Calu3 (cell line): Measurements from ENCODE around the gene HERC5. TPM values are rescaled to one million over a fixed set of nuclear protein-coding genes. Genes with fewer than 3 reads are reported as not detected.

Experiments
- BruUV-seq: library from RNA; stranded (reverse); fragments of 400-500 nt; replicated peaks from 2 replicates; lab custom pipeline; 2021; lab: Mats Ljungman, UMichigan
- CTCF ChIA-PET: fragments of 300-600 bp; sonication (Branson Sonifier 250); formaldehyde crosslinking; loops from one replicate; lab custom pipeline; 2022; ENCODE audit warnings: antibody characterized with exemption; lab: Charles Lee
- DNase-seq: peaks from one replicate; pipeline ENCODE4 v3.0.0; 2022
- H3K27ac Mint-ChIP-seq: one replicate; pipeline ENCODE4 v1.8.0; 2022; ENCODE audit warnings: mixed read lengths; ENCODE audit not compliant: unreplicated experiment
- H3K27me3 Mint-ChIP-seq: one replicate; pipeline ENCODE4 v1.8.0; 2022; ENCODE audit warnings: mixed read lengths; ENCODE audit not compliant: unreplicated experiment
- H3K36me3 Mint-ChIP-seq: one replicate; pipeline ENCODE4 v1.8.0; 2022; ENCODE audit warnings: mild to moderate bottlenecking, moderate library complexity, mixed read lengths; ENCODE audit not compliant: insufficient read depth, unreplicated experiment
- H3K4me1 Mint-ChIP-seq: one replicate; pipeline ENCODE4 v1.8.0; 2022; ENCODE audit warnings: mild to moderate bottlenecking, low read depth, mixed read lengths; ENCODE audit not compliant: unreplicated experiment
- H3K4me3 Mint-ChIP-seq: one replicate; pipeline ENCODE4 v1.8.0; 2022; ENCODE audit warnings: mild to moderate bottlenecking, low read depth, moderate library complexity, mixed read lengths; ENCODE audit not compliant: unreplicated experiment
- H3K9me3 Mint-ChIP-seq: one replicate; pipeline ENCODE4 v1.8.0; 2022; ENCODE audit warnings: low read depth, mixed read lengths; ENCODE audit not compliant: unreplicated experiment
- intact Hi-C: fragments of 100-400 bp; cut with micrococcal nuclease; formaldehyde crosslinking; loops from one replicate; pipeline ENCODE4 v1.10.0; 2022; ENCODE audit not compliant: unreplicated experiment
- total RNA-seq: library from RNA; stranded (reverse); gene quantifications from 2 replicates; pipeline ENCODE4 v1.2.3, GENCODE V29; 2022
- TF ChIP-seq, protein P1 (sequence below): fragments of 200-600 bp; IDR thresholded peaks from one replicate; pipeline ENCODE4 v1.8.0; 2022; ENCODE audit warnings: antibody characterized with exemption; ENCODE audit not compliant: unreplicated experiment

HERC5 gene
- total RNA-seq, 1 experiment from 2014 or later, result 20.1 TPM

DNA sequence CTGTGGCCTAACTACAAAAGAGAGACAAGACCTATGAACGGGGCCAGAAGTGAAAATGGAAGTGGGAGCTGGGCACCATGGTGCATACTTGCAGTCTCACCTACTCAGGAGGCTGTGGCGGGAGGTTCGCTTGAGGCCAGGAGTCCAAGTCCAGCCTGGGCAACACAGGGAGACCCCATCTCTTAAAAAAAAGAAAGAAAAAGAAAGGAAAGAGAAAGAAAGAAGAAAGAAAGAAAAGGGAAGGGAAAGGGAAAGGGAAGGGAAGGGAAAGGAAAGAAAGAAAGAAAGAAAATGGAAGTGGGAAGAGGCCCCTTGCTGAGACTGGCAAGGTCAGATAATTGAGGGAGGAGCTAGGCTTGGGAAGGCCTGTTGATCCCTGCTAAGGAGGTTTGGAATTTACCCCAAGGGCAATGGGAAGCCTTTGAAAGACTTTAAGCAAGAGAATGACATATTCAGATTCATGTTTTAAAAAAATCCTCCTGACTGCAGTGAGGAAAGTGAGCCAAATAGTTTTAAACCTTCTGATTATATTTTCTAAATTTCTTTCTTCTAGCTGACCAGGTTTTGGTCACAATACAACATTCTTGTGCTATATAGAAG is 17.7 kb upstream of the HERC5 start:
- Mint-ChIP-seq H3K4me3 (no peak overlapping the region), H3K27ac (no peak overlapping the region), H3K36me3 (peaks cover 5% of the 10 kb centered on the region), H3K4me1 (no peaks in the 10 kb centered on the region), H3K27me3 (no peaks in the 10 kb centered on the region), H3K9me3 (no peaks in the 10 kb centered on the region)
- TF ChIP-seq, protein P1, sequence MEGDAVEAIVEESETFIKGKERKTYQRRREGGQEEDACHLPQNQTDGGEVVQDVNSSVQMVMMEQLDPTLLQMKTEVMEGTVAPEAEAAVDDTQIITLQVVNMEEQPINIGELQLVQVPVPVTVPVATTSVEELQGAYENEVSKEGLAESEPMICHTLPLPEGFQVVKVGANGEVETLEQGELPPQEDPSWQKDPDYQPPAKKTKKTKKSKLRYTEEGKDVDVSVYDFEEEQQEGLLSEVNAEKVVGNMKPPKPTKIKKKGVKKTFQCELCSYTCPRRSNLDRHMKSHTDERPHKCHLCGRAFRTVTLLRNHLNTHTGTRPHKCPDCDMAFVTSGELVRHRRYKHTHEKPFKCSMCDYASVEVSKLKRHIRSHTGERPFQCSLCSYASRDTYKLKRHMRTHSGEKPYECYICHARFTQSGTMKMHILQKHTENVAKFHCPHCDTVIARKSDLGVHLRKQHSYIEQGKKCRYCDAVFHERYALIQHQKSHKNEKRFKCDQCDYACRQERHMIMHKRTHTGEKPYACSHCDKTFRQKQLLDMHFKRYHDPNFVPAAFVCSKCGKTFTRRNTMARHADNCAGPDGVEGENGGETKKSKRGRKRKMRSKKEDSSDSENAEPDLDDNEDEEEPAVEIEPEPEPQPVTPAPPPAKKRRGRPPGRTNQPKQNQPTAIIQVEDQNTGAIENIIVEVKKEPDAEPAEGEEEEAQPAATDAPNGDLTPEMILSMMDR, result no peak
- CTCF ChIA-PET, result no interaction called here
- no TSS peak for BruUV-seq
- no peak for DNase-seq
- intact Hi-C loops, result no loop called here

DNA sequence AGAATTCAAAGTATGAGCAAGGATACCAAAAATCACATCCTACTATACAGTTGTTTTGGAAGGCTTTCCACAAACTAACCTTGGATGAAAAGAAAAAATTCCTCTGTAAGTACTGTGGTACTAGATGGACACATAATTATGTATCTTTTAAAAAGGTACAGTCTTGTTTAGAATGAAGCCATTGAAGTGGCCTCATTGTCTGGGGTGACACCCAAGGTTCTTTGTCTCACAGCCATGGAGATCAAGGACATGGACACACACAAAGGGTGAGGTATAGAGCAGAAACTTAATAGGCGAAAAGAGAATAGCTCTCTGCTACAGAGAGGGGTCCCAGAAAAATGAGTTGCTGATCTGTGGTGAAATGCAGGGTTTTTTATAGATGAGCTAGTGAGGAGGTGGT is 16.8 kb upstream of the HERC5 start:
- no peak for DNase-seq
- CTCF ChIA-PET, result no interaction called here
- BruUV-seq, result no TSS peak
- TF ChIP-seq, protein P1, result no peak
- intact Hi-C loops, result no loop called here
- Mint-ChIP-seq H3K4me3 (no peak overlapping the region), H3K27ac (no peak overlapping the region), H3K4me1 (no peaks in the 10 kb centered on the region), H3K9me3 (no peaks in the 10 kb centered on the region), H3K36me3 (peaks cover 2% of the 10 kb centered on the region), H3K27me3 (no peaks in the 10 kb centered on the region)

DNA sequence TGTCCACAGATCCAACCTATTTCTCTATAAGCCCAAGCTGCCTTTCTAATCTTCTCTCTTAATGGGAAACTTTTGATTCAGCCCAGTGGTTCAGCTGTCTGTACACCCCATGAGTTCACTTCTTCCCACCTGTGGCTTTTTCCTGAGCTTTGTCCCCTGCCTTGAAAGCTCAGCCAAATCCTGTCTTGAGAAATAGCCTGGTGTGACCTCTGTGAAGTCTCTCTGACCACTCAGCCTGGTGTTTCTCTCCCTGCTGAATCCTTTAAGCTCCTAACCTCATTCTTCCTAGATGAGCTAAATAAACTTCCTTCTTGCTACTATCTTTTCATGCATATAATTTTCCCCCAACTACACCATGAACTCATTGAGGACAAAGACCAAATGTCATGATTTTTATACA is 15.2 kb upstream of the HERC5 start:
- Mint-ChIP-seq H3K27ac (no peak overlapping the region), H3K9me3 (no peaks in the 10 kb centered on the region), H3K36me3 (no peaks in the 10 kb centered on the region), H3K4me1 (no peaks in the 10 kb centered on the region), H3K27me3 (no peaks in the 10 kb centered on the region), H3K4me3 (no peak overlapping the region)
- DNase-seq, result no peak
- BruUV-seq, result no TSS peak
- intact Hi-C loops, result no loop called here
- TF ChIP-seq, protein P1, result no peak
- CTCF ChIA-PET, result no interaction called here

DNA sequence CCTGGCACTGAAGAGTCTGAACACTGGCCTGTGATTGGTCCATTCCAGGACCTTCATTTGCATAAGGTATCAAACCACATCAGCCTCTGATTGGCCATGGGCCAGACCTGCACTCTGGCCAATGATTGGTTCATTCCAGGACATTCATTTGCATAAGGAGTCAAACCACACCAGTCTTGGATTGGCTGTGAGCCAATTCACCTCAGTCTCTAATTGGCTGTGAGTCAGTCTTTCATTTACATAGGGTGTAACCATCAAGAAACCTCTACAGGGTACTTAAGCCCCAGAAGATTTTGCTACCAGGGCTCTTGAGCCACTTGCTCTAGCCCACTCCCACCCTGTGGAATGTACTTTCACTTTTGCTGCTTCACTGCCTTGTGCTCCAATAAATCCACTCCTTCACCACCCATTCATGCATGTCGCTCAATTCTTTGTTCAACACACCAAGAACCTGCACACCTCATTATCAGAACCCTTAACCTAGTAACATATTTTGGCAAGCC is 14.2 kb upstream of the HERC5 start:
- no peaks in the 10 kb centered on the region for H3K36me3 Mint-ChIP-seq
- no peaks in the 10 kb centered on the region for H3K9me3 Mint-ChIP-seq
- TF ChIP-seq, protein P1, result no peak
- no peak for DNase-seq
- H3K27me3 Mint-ChIP-seq, result no peaks in the 10 kb centered on the region
- H3K4me3 Mint-ChIP-seq, result no peak overlapping the region
- H3K27ac Mint-ChIP-seq, result no peak overlapping the region
- intact Hi-C loops, result no loop called here
- CTCF ChIA-PET, result no interaction called here
- BruUV-seq, result no TSS peak
- no peaks in the 10 kb centered on the region for H3K4me1 Mint-ChIP-seq
